Coronary artery (tissue), 2 donors: ENCODE results near the gene KIF26B.

Source experiments
- DNase-seq: peaks from one replicate; pipeline ENCODE4 v3.0.0-alpha.2; 2017; ENCODE audit warnings: low spot score
- H3K27ac ChIP-seq, 2 donors: fragments of 200-600 bp; sonication (generic); one replicate each; pipeline ENCODE4 v1.5.1; 2016 to 2019
- H3K4me3 ChIP-seq: fragments of 200-600 bp; sonication (generic); 2 replicates; pipeline ENCODE4 v1.5.1; 2016; ENCODE audit warnings: mild to moderate bottlenecking, moderate library complexity
- CTCF ChIP-seq: fragments of 200-600 bp; sonication (generic); IDR thresholded peaks from one replicate; pipeline ENCODE4 v1.5.1; 2019; ENCODE audit warnings: antibody characterized with exemption

KIF26B gene

GRCh38 chr1:245510144-245510543 lies 355.4 kb downstream of the KIF26B start:
- Histone ChIP-seq H3K4me3 (no peak overlapping the region), H3K27ac (no peak overlapping the region)
- TF ChIP-seq CTCF: no peak
- DNase-seq: no peak

GRCh38 chr1:245512181-245512888 lies 357.6 kb downstream of the KIF26B start:
- no peak for TF ChIP-seq CTCF
- Histone ChIP-seq H3K4me3 (no peak overlapping the region), H3K27ac (no peak overlapping the region)
- no peak for DNase-seq

GRCh38 chr1:245512980-245513578 lies 358.3 kb downstream of the KIF26B start:
- Histone ChIP-seq H3K27ac (no peak overlapping the region), H3K4me3 (no peak overlapping the region)
- no peak for DNase-seq
- TF ChIP-seq CTCF: no peak

GRCh38 chr1:245516284-245516759 lies 361.5 kb downstream of the KIF26B start:
- H3K4me3 ChIP-seq: no peak overlapping the region
- DNase-seq: no peak
- no peak overlapping the region for H3K27ac ChIP-seq
- TF ChIP-seq CTCF: no peak

- no peak for DNase-seq
- no peak overlapping the region for H3K4me3 ChIP-seq
- no peak for TF ChIP-seq CTCF
- H3K27ac ChIP-seq: no peak overlapping the region
Measured at GRCh38 chr1:245520611-245521010, 365.8 kb downstream of the KIF26B start.

GRCh38 chr1:245526141-245526540 lies 371.4 kb downstream of the KIF26B start:
- no peak overlapping the region for H3K27ac ChIP-seq
- TF ChIP-seq CTCF: no peak
- DNase-seq: no peak
- no peak overlapping the region for H3K4me3 ChIP-seq

- no peak for DNase-seq
- Histone ChIP-seq H3K4me3 (no peak overlapping the region), H3K27ac (no peak overlapping the region)
- no peak for TF ChIP-seq CTCF
Measured at GRCh38 chr1:245528258-245528635, 373.5 kb downstream of the KIF26B start.
